K562 (cell line): Measurements from ENCODE around the gene ADGRB2. TPM values are rescaled to one million over a fixed set of nuclear protein-coding genes. Genes with fewer than 3 reads are reported as not detected.

ENCODE experiments used
- ATAC-seq: fragments of 200-7000 bp; cut with Tn5 transposase; 3 replicates; pipeline ENCODE4 v1.9.1; 2020; ENCODE audit warnings: moderate library complexity
- BruUV-seq: library from RNA; stranded (reverse); fragments of 400-500 nt; replicated peaks from 2 replicates; lab custom pipeline; 2021; lab: Mats Ljungman, UMichigan
- CTCF ChIA-PET: fragments of 300-600 bp; formaldehyde crosslinking; extraction: SDS; loops from one replicate; lab custom pipeline; 2021; ENCODE audit warnings: low intra/inter-chr PET ratio; lab: Yijun Ruan, JAX
- POLR2A ChIA-PET: fragments of 300-600, 350-650 bp; sonication (Branson Sonifier 250); formaldehyde crosslinking; extraction: SDS; loops from one replicate; lab custom pipeline; 2021; ENCODE audit warnings: antibody characterized with exemption, inconsistent platforms; lab: Yijun Ruan, JAX
- DNase-seq, 4 experiments: peaks; one replicate each; pipeline versions ENCODE4 v3.0.0 to v3.0.0-alpha.2; 2011 to 2018; ENCODE audit warnings: low spot score in 3 of 4, mixed read lengths in 3 of 4; ENCODE audit errors: extremely low read depth in 1 of 4
- FAIRE-seq: peaks from 2 replicates; lab custom pipeline; 2011; peaks lifted over from hg19 to GRCh38; lab: Jason Lieb, UNC
- H2AFZ ChIP-seq: 2 replicates; pipeline ENCODE4 v1.6.0; 2011; ENCODE audit warnings: low read depth, low read length, control low read depth, inconsistent platforms
- H3K27ac ChIP-seq: fragments of 200-600 bp; 3 replicates; pipeline ENCODE4 v1.8.0; 2011; ENCODE audit warnings: low read depth, mild to moderate bottlenecking, control low read depth, inconsistent platforms, low read length, moderate library complexity, mixed read lengths; ENCODE audit errors: extremely low read depth
- H3K27me3 ChIP-seq, 2 experiments: fragments of 300-600 bp in 1 of 2; 2 replicates in 1 of 2; 3 replicates in 1 of 2; pipeline versions ENCODE4 v1.6.0 to v1.8.0; 2011; ENCODE audit warnings: inconsistent platforms in 2 of 2, low read length in 2 of 2, mild to moderate bottlenecking in 1 of 2, mixed read lengths in 1 of 2, moderate library complexity in 1 of 2; ENCODE audit not compliant: control insufficient read depth in 2 of 2, insufficient read depth in 2 of 2
- H3K36me3 ChIP-seq: fragments of 300-600 bp; 3 replicates; pipeline ENCODE4 v1.8.0; 2011; ENCODE audit warnings: mild to moderate bottlenecking, low read length, inconsistent platforms; ENCODE audit not compliant: control insufficient read depth, insufficient read depth
- H3K4me1 ChIP-seq, 2 experiments: fragments of 200-600 bp in 1 of 2; replicated peaks in 1 of 2; 2 replicates in 1 of 2; 3 replicates in 1 of 2; pipeline versions ENCODE4 v1.5.1 to v1.8.0; 2011; ENCODE audit warnings: inconsistent platforms in 2 of 2, low read length in 2 of 2, mild to moderate bottlenecking in 1 of 2, mixed read lengths in 1 of 2, moderate library complexity in 1 of 2; ENCODE audit not compliant: control insufficient read depth in 2 of 2, insufficient read depth in 2 of 2
- H3K4me2 ChIP-seq: 2 replicates; pipeline ENCODE4 v1.6.1; 2011; ENCODE audit warnings: low read length, control low read depth, inconsistent platforms, mixed read lengths; ENCODE audit not compliant: insufficient read depth
- H3K4me3 ChIP-seq: fragments of 200-600 bp; sonication (generic), shearing (Covaris generic); 2 replicates; pipeline ENCODE4 v1.5.1; 2016; ENCODE audit warnings: control low read depth, inconsistent platforms
- H3K79me2 ChIP-seq: fragments of 200-600 bp; 3 replicates; pipeline ENCODE4 v1.8.0; 2011; ENCODE audit warnings: low read length, inconsistent platforms; ENCODE audit not compliant: control insufficient read depth, insufficient read depth
- H3K9ac ChIP-seq, 2 experiments: 2 replicates each; pipeline versions ENCODE4 v1.6.0 to v1.6.1; 2011; ENCODE audit warnings: low read depth in 2 of 2, low read length in 2 of 2, control low read depth in 1 of 2, inconsistent platforms in 1 of 2, mild to moderate bottlenecking in 1 of 2, mixed read lengths in 1 of 2; ENCODE audit not compliant: insufficient read depth in 1 of 2
- H3K9me1 ChIP-seq: one replicate; pipeline ENCODE4 v1.6.0; 2011; ENCODE audit warnings: inconsistent platforms, mild to moderate bottlenecking, low read length, moderate library complexity; ENCODE audit not compliant: control insufficient read depth, insufficient read depth
- H3K9me3 ChIP-seq: replicated peaks from 2 replicates; pipeline ENCODE4 v1.5.1; 2011; ENCODE audit warnings: low read depth, low read length, inconsistent platforms; ENCODE audit not compliant: control insufficient read depth, insufficient read depth
- H4K20me1 ChIP-seq: replicated peaks from 2 replicates; pipeline ENCODE4 v1.6.1; 2011; ENCODE audit warnings: low read length, inconsistent platforms, mixed read lengths; ENCODE audit not compliant: control insufficient read depth, insufficient read depth
- BRD4 ChIP-seq: fragments of 200-600 bp; sonication (generic); IDR thresholded peaks from 2 replicates; pipeline ENCODE4 v1.6.1; 2017; ENCODE audit warnings: inconsistent platforms
- CREB1 ChIP-seq, 2 experiments: sonication (generic) in 1 of 2; formaldehyde crosslinking in 1 of 2; IDR thresholded peaks; 2 replicates each; pipeline versions ENCODE4 v1.6.1 to v1.8.0; 2012 to 2022; ENCODE audit warnings: inconsistent platforms in 1 of 2, mild to moderate bottlenecking in 1 of 2, missing genetic modification reagents in 1 of 2, moderate library complexity in 1 of 2
- EGR1 ChIP-seq: fragments of 450-650 bp; conservative IDR thresholded peaks from 2 replicates; pipeline ENCODE4 v1.6.1; 2017; ENCODE audit warnings: mild to moderate bottlenecking
- KLF1 ChIP-seq: fragments of 450-650 bp; IDR thresholded peaks from 2 replicates; pipeline ENCODE4 v1.6.1; 2016; ENCODE audit warnings: missing genetic modification characterization, missing compliant biosample characterization
- L3MBTL2 ChIP-seq: fragments of 450-650 bp; IDR thresholded peaks from 2 replicates; pipeline ENCODE4 v1.6.1; 2016; ENCODE audit warnings: mild to moderate bottlenecking, moderate library complexity
- MAX ChIP-seq: sonication (generic); formaldehyde crosslinking; IDR thresholded peaks from 2 replicates; pipeline ENCODE4 v1.9.0; 2022; ENCODE audit warnings: mild to moderate bottlenecking, missing genetic modification reagents
- MAZ ChIP-seq, 2 experiments: fragments of 450-650 bp in 1 of 2; sonication (generic) in 1 of 2; formaldehyde crosslinking; IDR thresholded peaks in 1 of 2; conservative IDR thresholded peaks in 1 of 2; 2 replicates each; pipeline versions ENCODE4 v1.4.0 to v1.5.0; 2020; ENCODE audit warnings: mild to moderate bottlenecking in 1 of 2, missing genetic modification reagents in 1 of 2
- MTA3 ChIP-seq: fragments of 450-650 bp; formaldehyde crosslinking; IDR thresholded peaks from 2 replicates; pipeline ENCODE4 v1.6.1; 2017; ENCODE audit warnings: mild to moderate bottlenecking, borderline replicate concordance
- MXD1 ChIP-seq: fragments of 250-450 bp; sonication (Bioruptor Pico); IDR thresholded peaks from 2 replicates; pipeline ENCODE4 v1.8.0; 2021; ENCODE audit warnings: borderline replicate concordance, mild to moderate bottlenecking, moderate library complexity; ENCODE audit not compliant: poor library complexity, severe bottlenecking
- MYC ChIP-seq, 2 experiments: fragments of 250-450 bp in 1 of 2; sonication (Bioruptor Pico) in 1 of 2; IDR thresholded peaks; 2 replicates each; pipeline versions ENCODE4 v1.5.1 to v1.6.1; 2012 to 2021; ENCODE audit warnings: low read depth in 2 of 2, borderline replicate concordance in 1 of 2, improper control_type of control experiment in 1 of 2, low read length in 1 of 2, mild to moderate bottlenecking in 1 of 2, moderate library complexity in 1 of 2
- PHB2 ChIP-seq: fragments of 450-650 bp; IDR thresholded peaks from 2 replicates; pipeline ENCODE4 v1.6.1; 2017; ENCODE audit warnings: low read depth
- PHF20 ChIP-seq: fragments of 450-650 bp; IDR thresholded peaks from 2 replicates; pipeline ENCODE4 v1.6.1; 2018; ENCODE audit not compliant: partially characterized antibody
- RBM15 ChIP-seq: fragments of 200-400 bp; formaldehyde crosslinking; IDR thresholded peaks from 2 replicates; pipeline ENCODE4 v1.6.1; 2018; ENCODE audit warnings: mild to moderate bottlenecking, low read length, moderate library complexity; ENCODE audit not compliant: insufficient read depth
- YY1 ChIP-seq, 3 experiments: IDR thresholded peaks; 2 replicates each; pipeline ENCODE4 v1.6.1; 2011; ENCODE audit warnings: low read length in 2 of 3, mild to moderate bottlenecking in 2 of 3, moderate library complexity in 2 of 3, borderline replicate concordance in 1 of 3, control low read depth in 1 of 3, low read depth in 1 of 3; ENCODE audit not compliant: insufficient read depth in 3 of 3, insufficient replicate concordance in 2 of 3, control insufficient read depth in 1 of 3, insufficient read length in 1 of 3; ENCODE audit errors: extremely low read depth in 1 of 3
- WGBS: fragments of 100-300 bp; shearing (Covaris generic); methylation state at CpG from one replicate; pipeline ENCODE4 v1.1.6; 2016; ENCODE audit warnings: low coverage, mixed read lengths; ENCODE audit not compliant: insufficient coverage; ENCODE audit errors: missing lambda C conversion rate; 5-methylcytosine and 5-hydroxymethylcytosine counted together
- in situ Hi-C: fragments of 300-500 bp; cut with MboI; formaldehyde crosslinking; loops from 4 replicates; pipeline ENCODE4 v1.15.0; 2018; ENCODE audit warnings: inconsistent platforms, mixed read lengths
- intact Hi-C: fragments of 100-400 bp; cut with micrococcal nuclease; formaldehyde crosslinking; loops from 2 replicates; pipeline ENCODE4 v1.14.2; 2022
- polyA plus RNA-seq, 8 experiments: library from polyadenylated mRNA; depleted of rRNA in 4 of 8; stranded (reverse) in 5 of 8; unstranded in 3 of 8; fragments of >200 nt; fragmentation: Nextera tagmentation in 2 of 8; fragmentation: Illumina TruSeq in 1 of 8; extraction: Ambion mirVana in 2 of 8; extraction: Trizol in 1 of 8; gene quantifications; 2 replicates each; pipeline versions ENCODE4 v1.2.1 to v1.2.3, GENCODE V29; 2011 to 2014; ENCODE audit warnings: inconsistent platforms in 1 of 8, missing spikeins in 1 of 8
- total RNA-seq, 7 experiments: library from RNA; depleted of rRNA in 6 of 7; stranded (reverse); fragments of >200 nt in 6 of 7; fragmentation: Illumina TruSeq in 2 of 7; extraction: Trizol in 2 of 7; gene quantifications; 2 replicates each; pipeline versions ENCODE4 v1.2.1 to v1.2.3, GENCODE V29; 2011 to 2021; ENCODE audit warnings: low replicate concordance in 1 of 7
- TF ChIP-seq, protein P1 (sequence below): sonication (generic); formaldehyde crosslinking; IDR thresholded peaks from 2 replicates; pipeline ENCODE4 v1.9.0; 2022; ENCODE audit warnings: mild to moderate bottlenecking, missing genetic modification reagents
- TF ChIP-seq, protein P2 (sequence below): fragments of 450-650 bp; IDR thresholded peaks from 2 replicates; pipeline ENCODE4 v1.6.1; 2017; ENCODE audit warnings: mild to moderate bottlenecking, moderate library complexity

The ADGRB2 gene
- total and polyA plus RNA-seq, 9 of the 15 experiments (the other 6 are each of a cell fraction or from before 2014, with no cell fraction given), result 0.04 to 0.23 (median 0.20) TPM; not detected in 2

DNA sequence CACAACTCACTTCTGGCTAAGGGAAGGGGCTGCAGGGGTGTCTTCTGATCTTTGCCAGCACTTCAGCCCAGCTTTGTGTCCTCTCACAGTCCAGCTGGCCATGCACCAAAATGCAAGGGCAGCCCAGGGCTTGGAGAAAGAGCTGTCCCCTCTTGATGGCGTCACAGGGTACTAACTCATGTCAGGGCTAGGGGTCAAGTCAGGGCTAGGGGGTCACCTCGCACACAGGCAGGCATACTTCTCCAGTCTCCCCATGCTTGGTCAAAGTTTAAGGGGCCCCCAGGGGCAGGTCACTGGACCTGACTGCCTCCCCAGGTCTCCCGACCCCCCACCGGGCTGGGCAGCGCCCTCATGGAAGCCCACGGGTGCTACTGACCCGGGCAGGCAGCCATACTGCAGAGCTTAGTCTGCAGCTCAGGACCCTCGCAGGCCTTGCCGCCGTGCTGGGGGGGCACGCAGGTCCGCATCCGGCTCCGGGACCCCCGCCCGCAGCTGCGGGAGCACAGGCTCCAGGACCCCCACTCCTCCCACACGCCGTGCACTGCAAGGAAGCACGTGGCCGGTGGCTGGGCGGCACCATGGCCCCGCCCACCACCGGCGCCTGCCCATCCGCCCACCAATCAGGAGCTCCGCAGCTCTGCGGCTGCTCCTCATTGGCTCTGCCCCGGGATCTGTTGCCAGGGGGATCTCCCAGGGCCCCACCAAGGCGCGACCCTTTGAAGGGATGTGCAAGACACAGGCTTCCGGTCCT is 21.5 kb downstream of the ADGRB2 start:
- peaks cover 20 to 40% of the 10 kb centered on the region in 2 experiments for H3K27me3 ChIP-seq
- peak; percentile 42 for FAIRE-seq
- no peaks in the 10 kb centered on the region for H3K79me2 ChIP-seq
- H3K9ac ChIP-seq, result peak overlapping the region in 1 of 2 experiments; percentile 65; a peak in 2 of 4 replicates
- ChIA-PET CTCF (interaction anchor here (0.7 kb wide), 1 partner anchor 157 kb away, joined by 5 read pairs; no protein-coding TSS in a partner anchor), POLR2A (interaction anchor here (0.6 to 1.0 kb wide), 5 partner anchors 9 to 458 kb away, joined by 3 read pairs; no protein-coding TSS in a partner anchor)
- peak; percentile 63 for ATAC-seq
- no TSS peak for BruUV-seq
- H2AFZ ChIP-seq, result peak overlapping the region; percentile 85
- no peaks in the 10 kb centered on the region for H3K9me1 ChIP-seq
- DNase-seq, result peak; percentile 53 to 93 (median 89)
- no peak overlapping the region for H3K4me2 ChIP-seq
- H4K20me1 ChIP-seq, result peaks cover 25% of the 10 kb centered on the region
- no peak overlapping the region for H3K4me3 ChIP-seq
- WGBS, result 46% methylated on average over 29 of the region's 32 CpGs
- intact Hi-C loops, result no loop called here
- no peaks in the 10 kb centered on the region for H3K9me3 ChIP-seq
- no peaks in the 10 kb centered on the region for H3K36me3 ChIP-seq
- peaks cover 5 to 57% of the 10 kb centered on the region in 2 experiments; a peak in 4 of 5 replicates for H3K4me1 ChIP-seq
- H3K27ac ChIP-seq, result no peak overlapping the region
- in situ Hi-C loops, result no loop called here
- TF ChIP-seq MTA3 (no peak), EGR1 (peak; percentile 23; the same call in 1 of the 2 replicates), MXD1 (CRISPR knock-in tag) (no peak), L3MBTL2 (peak; percentile 92), MAZ (CRISPR knock-in tag; conservative IDR thresholded peaks at IDR 0.05 in 1 of 2, IDR thresholded peaks at IDR 0.05 in 1 of 2) (0 out of 4 replicates have a peak, but pooled peaks of 1 of the 2 experiments have one; percentile 29), MYC (IDR thresholded peaks at IDR 0.05; ENCODE audit: low read depth, low read length) (peak; percentile 83), MYC (CRISPR knock-in tag; IDR thresholded peaks at IDR 0.05; ENCODE audit: borderline replicate concordance, low read depth) (no peak), KLF1 (0 out of 2 replicates have a peak, but pooled peaks have one; percentile 22), PHB2 (no peak), RBM15 (no peak), MAX (peak; percentile 71), PHF20 (peak; percentile 28), YY1 (IDR thresholded peaks at IDR 0.05; ENCODE audit: borderline replicate concordance in 1 of 3, control insufficient read depth in 1 of 3, extremely low read depth in 1 of 3, insufficient read depth in 3 of 3, insufficient read length in 1 of 3, insufficient replicate concordance in 2 of 3, low read depth in 1 of 3, low read length in 2 of 3) (peak in 1 of 3 experiments; percentile 64), BRD4 (no peak), CREB1 (IDR thresholded peaks at IDR 0.05) (peak; percentile 64), CREB1 (CRISPR knock-in tag; IDR thresholded peaks at IDR 0.05) (peak; percentile 72)
- TF ChIP-seq, protein P1, sequence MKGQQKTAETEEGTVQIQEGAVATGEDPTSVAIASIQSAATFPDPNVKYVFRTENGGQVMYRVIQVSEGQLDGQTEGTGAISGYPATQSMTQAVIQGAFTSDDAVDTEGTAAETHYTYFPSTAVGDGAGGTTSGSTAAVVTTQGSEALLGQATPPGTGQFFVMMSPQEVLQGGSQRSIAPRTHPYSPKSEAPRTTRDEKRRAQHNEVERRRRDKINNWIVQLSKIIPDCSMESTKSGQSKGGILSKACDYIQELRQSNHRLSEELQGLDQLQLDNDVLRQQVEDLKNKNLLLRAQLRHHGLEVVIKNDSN (CRISPR knock-in tag), result peak; percentile 43; the same call in 1 of the 2 replicates
- TF ChIP-seq, protein P2, sequence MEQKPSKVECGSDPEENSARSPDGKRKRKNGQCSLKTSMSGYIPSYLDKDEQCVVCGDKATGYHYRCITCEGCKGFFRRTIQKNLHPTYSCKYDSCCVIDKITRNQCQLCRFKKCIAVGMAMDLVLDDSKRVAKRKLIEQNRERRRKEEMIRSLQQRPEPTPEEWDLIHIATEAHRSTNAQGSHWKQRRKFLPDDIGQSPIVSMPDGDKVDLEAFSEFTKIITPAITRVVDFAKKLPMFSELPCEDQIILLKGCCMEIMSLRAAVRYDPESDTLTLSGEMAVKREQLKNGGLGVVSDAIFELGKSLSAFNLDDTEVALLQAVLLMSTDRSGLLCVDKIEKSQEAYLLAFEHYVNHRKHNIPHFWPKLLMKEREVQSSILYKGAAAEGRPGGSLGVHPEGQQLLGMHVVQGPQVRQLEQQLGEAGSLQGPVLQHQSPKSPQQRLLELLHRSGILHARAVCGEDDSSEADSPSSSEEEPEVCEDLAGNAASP, result 0 out of 2 replicates have a peak, but pooled peaks have one; percentile 12
